WI38 (cell line): ENCODE data around the gene NSD2.
"Not testable (repeated sequence)": the region's sequence is repeated elsewhere in the genome, so short reads cannot be mapped to it uniquely, and the experiment has no call there.

Experiments used
- H3K4me3 ChIP-seq: 2 replicates; pipeline ENCODE4 v1.5.1; 2011; ENCODE audit warnings: low read depth, mild to moderate bottlenecking, control low read depth, low read length
- CTCF ChIP-seq: IDR thresholded peaks from 2 replicates; pipeline ENCODE4 v1.5.1; 2012; ENCODE audit warnings: low read depth, mild to moderate bottlenecking, control low read depth, low read length

The NSD2 gene

GRCh38 chr4:1991596-1992434 is 120.6 kb downstream of the NSD2 start:
- H3K4me3 ChIP-seq: no peak overlapping the region
- TF ChIP-seq CTCF: no peak

- H3K4me3 ChIP-seq: no peak overlapping the region
- no peak for TF ChIP-seq CTCF
Measured at GRCh38 chr4:1992468-1993168, 121.4 kb downstream of the NSD2 start.

GRCh38 chr4:1993169-1993516 is 122.0 kb downstream of the NSD2 start:
- no peak overlapping the region for H3K4me3 ChIP-seq
- TF ChIP-seq CTCF: no peak

GRCh38 chr4:1993718-1994516 is 122.7 kb downstream of the NSD2 start:
- not testable (repeated sequence) for H3K4me3 ChIP-seq

GRCh38 chr4:1994938-1995337 is 123.7 kb downstream of the NSD2 start:
- no peak overlapping the region for H3K4me3 ChIP-seq
- no peak for TF ChIP-seq CTCF

GRCh38 chr4:1996866-1997611 is 125.8 kb downstream of the NSD2 start:
- H3K4me3 ChIP-seq: no peak overlapping the region
- no peak for TF ChIP-seq CTCF

- no peak overlapping the region for H3K4me3 ChIP-seq
- no peak for TF ChIP-seq CTCF
Measured at GRCh38 chr4:1997712-1998111, 126.5 kb downstream of the NSD2 start.
